ENCODE results near the gene SIDT1.
"Not testable (repeated sequence)": the region's sequence is repeated elsewhere in the genome, so short reads cannot be mapped to it uniquely, and the experiment has no call there.

DNA sequence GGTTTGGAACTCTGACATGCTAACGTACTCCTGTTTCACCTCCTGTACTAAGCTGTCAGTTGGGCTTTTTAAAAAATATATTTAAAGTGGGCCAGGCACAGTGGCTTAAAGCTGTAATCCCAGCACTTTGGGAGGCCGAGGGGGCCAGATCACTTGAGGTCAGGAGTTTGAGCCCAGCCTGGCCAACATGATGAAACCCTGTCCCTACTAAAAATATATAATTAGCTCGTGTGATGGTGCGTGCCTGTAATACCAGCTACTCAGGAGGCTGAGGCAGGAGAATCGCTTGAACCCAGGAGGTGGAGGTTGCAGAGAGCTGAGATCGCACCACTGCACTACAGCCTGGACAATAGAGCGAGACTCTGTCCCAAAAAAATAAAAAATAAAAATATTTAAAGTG, 103.7 kb downstream of the SIDT1 start:
- not testable (repeated sequence) for TF ChIP-seq POLR2A (IDR thresholded peaks at IDR 0.05)
- TF ChIP-seq, protein P1, sequence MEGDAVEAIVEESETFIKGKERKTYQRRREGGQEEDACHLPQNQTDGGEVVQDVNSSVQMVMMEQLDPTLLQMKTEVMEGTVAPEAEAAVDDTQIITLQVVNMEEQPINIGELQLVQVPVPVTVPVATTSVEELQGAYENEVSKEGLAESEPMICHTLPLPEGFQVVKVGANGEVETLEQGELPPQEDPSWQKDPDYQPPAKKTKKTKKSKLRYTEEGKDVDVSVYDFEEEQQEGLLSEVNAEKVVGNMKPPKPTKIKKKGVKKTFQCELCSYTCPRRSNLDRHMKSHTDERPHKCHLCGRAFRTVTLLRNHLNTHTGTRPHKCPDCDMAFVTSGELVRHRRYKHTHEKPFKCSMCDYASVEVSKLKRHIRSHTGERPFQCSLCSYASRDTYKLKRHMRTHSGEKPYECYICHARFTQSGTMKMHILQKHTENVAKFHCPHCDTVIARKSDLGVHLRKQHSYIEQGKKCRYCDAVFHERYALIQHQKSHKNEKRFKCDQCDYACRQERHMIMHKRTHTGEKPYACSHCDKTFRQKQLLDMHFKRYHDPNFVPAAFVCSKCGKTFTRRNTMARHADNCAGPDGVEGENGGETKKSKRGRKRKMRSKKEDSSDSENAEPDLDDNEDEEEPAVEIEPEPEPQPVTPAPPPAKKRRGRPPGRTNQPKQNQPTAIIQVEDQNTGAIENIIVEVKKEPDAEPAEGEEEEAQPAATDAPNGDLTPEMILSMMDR (IDR thresholded peaks at IDR 0.05): not testable (repeated sequence)

Measured in right lobe of liver (tissue), 4 donors.